Thyroid gland (tissue), 4 donors: ENCODE data around the gene LIG3. TPM values are rescaled to one million over a fixed set of nuclear protein-coding genes. Genes with fewer than 3 reads are reported as not detected.
A peak's percentile ranks its signal among the peaks of the same experiment; 100 is the strongest.

ENCODE experiments used
- DNase-seq, 2 donors: peaks; one replicate each; pipeline ENCODE4 v3.0.0-alpha.2; 2019
- H3K27ac ChIP-seq, 3 donors: fragments of 200-600 bp; sonication (generic); 1 replicate in 2 of 3; 2 replicates in 1 of 3; pipeline ENCODE4 v1.5.1; 2016 to 2019; ENCODE audit warnings: mild to moderate bottlenecking in 1 of 3, moderate library complexity in 1 of 3
- H3K27me3 ChIP-seq: fragments of 200-600 bp; sonication (generic); one replicate; pipeline ENCODE4 v1.5.1; 2019
- H3K36me3 ChIP-seq, 2 donors: fragments of 200-600 bp; sonication (generic); one replicate each; pipeline ENCODE4 v1.5.1; 2016 to 2019
- H3K4me1 ChIP-seq, 2 donors: fragments of 200-600 bp; sonication (generic); one replicate each; pipeline ENCODE4 v1.5.1; 2017 to 2019
- H3K4me3 ChIP-seq, 3 donors: fragments of 200-600 bp; sonication (generic); replicated peaks in 1 of 3; 1 replicate in 2 of 3; 2 replicates in 1 of 3; pipeline ENCODE4 v1.5.1; 2016; ENCODE audit warnings: mild to moderate bottlenecking in 1 of 3
- H3K9me3 ChIP-seq: fragments of 200-600 bp; sonication (generic); one replicate; pipeline ENCODE4 v1.5.1; 2017
- POLR2A ChIP-seq, 2 donors: fragments of 450-650 bp; IDR thresholded peaks; one replicate each; pipeline ENCODE4 v1.6.1; 2017; ENCODE audit warnings: antibody characterized with exemption in 2 of 2, mild to moderate bottlenecking in 2 of 2, moderate library complexity in 1 of 2
- WGBS, 2 donors: methylation state at CpG; one replicate each; pipeline ENCODE4 v1.1.5; 2017; 5-methylcytosine and 5-hydroxymethylcytosine counted together
- intact Hi-C: fragments of 100-400 bp; cut with DNase I; formaldehyde crosslinking; loops from one replicate; pipeline ENCODE4 v1.15.1; 2023
- total RNA-seq, 4 donors: library from RNA; depleted of rRNA; stranded (reverse); fragments of >200 nt; gene quantifications; one replicate each; pipeline ENCODE4 v1.2.3, GENCODE V29; 2016
- TF ChIP-seq, protein P1 (sequence below), 6 experiments: fragments of 200-600 bp in 3 of 6; fragments of 450-650 bp in 3 of 6; sonication (generic) in 3 of 6; IDR thresholded peaks; one replicate each; pipeline ENCODE4 v1.5.1; 2016 to 2019; ENCODE audit warnings: antibody characterized with exemption in 6 of 6, mild to moderate bottlenecking in 2 of 6, inconsistent platforms in 1 of 6, moderate library complexity in 1 of 6

The LIG3 gene
- total RNA-seq, 4 donors from 2014 or later, result 34.5 to 103 (median 46.7) TPM

DNA sequence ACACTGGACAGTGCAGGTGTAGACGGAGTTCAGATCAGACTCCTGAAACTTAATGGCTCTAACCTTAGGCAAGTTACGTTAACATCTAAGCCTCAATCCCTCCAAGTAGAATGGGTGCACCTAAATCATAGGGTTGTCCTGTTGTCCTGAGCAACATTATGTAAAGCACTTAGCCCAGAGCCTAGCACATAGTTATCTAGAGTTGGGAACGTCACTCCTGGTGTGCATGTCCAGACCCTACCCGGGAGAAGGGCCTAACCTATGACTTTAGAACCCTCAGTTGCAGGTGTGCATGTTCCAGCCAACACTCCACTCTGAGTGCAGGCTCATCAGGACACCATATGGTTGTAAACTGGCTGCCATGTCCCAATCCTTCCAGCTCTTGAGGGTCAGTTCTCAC lies 26.0 kb downstream of the LIG3 start:
- no peak overlapping the region for H3K4me3 ChIP-seq
- H3K27me3 ChIP-seq, result no peaks in the 10 kb centered on the region
- intact Hi-C loops, result no loop called here
- H3K27ac ChIP-seq, result peak overlapping the region in 2 of 3 donors; percentile 26 to 56
- no peak for DNase-seq
- TF ChIP-seq, protein P1, sequence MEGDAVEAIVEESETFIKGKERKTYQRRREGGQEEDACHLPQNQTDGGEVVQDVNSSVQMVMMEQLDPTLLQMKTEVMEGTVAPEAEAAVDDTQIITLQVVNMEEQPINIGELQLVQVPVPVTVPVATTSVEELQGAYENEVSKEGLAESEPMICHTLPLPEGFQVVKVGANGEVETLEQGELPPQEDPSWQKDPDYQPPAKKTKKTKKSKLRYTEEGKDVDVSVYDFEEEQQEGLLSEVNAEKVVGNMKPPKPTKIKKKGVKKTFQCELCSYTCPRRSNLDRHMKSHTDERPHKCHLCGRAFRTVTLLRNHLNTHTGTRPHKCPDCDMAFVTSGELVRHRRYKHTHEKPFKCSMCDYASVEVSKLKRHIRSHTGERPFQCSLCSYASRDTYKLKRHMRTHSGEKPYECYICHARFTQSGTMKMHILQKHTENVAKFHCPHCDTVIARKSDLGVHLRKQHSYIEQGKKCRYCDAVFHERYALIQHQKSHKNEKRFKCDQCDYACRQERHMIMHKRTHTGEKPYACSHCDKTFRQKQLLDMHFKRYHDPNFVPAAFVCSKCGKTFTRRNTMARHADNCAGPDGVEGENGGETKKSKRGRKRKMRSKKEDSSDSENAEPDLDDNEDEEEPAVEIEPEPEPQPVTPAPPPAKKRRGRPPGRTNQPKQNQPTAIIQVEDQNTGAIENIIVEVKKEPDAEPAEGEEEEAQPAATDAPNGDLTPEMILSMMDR (IDR thresholded peaks at IDR 0.05), result no peak
- TF ChIP-seq POLR2A (IDR thresholded peaks at IDR 0.05), result no peak
- peaks cover 23 to 32% of the 10 kb centered on the region in 2 donors for H3K4me1 ChIP-seq
- H3K36me3 ChIP-seq, result peaks cover 0 to 14% of the 10 kb centered on the region in 2 donors
- H3K9me3 ChIP-seq, result no peaks in the 10 kb centered on the region
- WGBS, 2 donors, result 93 to 94% methylated on average over 3 to 4 of the region's 4 CpGs

DNA sequence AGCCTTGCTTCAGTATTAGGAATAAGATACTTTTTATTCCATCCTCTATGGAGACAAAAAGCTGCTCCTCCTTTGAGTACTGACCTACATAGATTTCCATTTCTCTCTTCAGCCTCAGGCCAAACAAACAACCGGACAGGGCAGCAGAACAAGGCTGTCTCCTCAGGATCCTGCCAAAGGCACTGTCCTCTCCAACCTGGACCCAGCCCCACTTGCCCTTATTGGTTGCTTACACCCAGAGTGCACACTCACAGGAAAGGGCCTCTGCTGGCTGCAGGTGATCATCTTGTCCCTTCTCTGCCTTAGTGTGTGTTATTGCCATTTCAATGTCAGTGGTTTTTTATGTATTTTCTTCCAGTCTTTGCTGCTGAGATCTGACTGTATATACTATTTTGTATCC lies 26.6 kb downstream of the LIG3 start:
- peak overlapping the region; percentile 2 to 56 (median 26) for H3K27ac ChIP-seq
- no peak for TF ChIP-seq POLR2A (IDR thresholded peaks at IDR 0.05)
- TF ChIP-seq, protein P1 (IDR thresholded peaks at IDR 0.05), result no peak
- H3K36me3 ChIP-seq, result peaks cover 5 to 19% of the 10 kb centered on the region in 2 donors

DNA sequence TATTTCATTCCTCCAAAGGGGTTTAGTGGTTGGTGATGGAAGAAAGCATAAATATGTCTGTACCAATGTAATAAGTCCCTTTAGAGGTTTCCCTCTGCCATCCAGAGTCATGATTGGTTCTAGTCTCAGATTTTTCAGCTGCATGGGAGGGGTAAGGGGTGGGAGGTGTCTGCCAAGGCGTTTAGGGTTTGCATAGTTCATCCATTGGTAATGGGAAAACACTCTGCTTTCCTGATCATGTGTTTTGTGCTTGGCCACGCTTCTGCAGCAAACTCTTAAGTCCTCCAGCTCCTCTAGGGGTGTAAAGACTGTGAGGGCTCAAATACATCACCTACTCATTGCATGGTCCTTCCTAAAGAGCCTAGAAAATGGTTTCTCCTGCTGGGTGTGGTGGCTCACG lies 29.8 kb downstream of the LIG3 start:
- no peaks in the 10 kb centered on the region for H3K9me3 ChIP-seq
- TF ChIP-seq POLR2A (IDR thresholded peaks at IDR 0.05), result no peak
- TF ChIP-seq, protein P1 (IDR thresholded peaks at IDR 0.05), result no peak
- intact Hi-C loops, result no loop called here
- H3K27me3 ChIP-seq, result no peaks in the 10 kb centered on the region
- H3K4me1 ChIP-seq, result peaks cover 0 to 9% of the 10 kb centered on the region in 2 donors
- no peak for DNase-seq
- WGBS, 2 donors, result 80 to 90% methylated on average over 3 of the region's 3 CpGs
- peaks cover 13 to 30% of the 10 kb centered on the region in 2 donors for H3K36me3 ChIP-seq
- H3K4me3 ChIP-seq, result no peak overlapping the region
- peak overlapping the region in 2 of 3 donors; percentile 2 to 60 for H3K27ac ChIP-seq

More for the DNA sequence above, 26.6 kb downstream of the LIG3 start:
- Histone ChIP-seq H3K27me3 (no peaks in the 10 kb centered on the region), H3K4me3 (no peak overlapping the region), H3K9me3 (no peaks in the 10 kb centered on the region), H3K4me1 (peaks cover 17 to 26% of the 10 kb centered on the region in 2 donors)
- DNase-seq, result no peak
- 77 to 96% methylated on average over 1 of the region's 1 CpG for WGBS, 2 donors
- intact Hi-C loops, result no loop called here

DNA sequence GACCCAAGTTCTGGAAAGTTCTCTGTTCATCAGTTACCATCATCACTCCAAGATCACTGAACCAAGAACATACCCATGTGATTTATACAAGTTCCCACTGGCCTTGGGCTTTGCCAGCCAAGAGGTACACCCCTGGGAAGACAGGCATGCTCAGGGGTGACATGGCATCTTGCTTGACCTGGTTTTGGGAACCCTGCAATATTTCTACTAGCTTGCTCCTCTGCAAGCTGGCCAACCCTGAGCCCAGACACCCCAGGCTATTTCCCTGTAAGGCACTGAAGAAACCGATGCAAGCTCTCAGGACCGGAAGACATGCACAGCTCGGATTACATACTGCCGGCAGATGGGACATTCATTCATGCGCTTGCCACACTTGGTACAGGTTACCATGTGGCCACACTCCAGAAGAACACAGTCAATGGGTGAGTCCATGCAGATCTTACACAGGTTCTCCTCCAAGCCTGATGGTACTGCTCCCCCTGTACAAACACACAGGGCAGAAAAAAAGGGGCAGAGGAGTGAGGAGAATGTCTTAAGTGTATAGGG lies 31.4 kb downstream of the LIG3 start:
- DNase-seq, result no peak
- no peak for TF ChIP-seq POLR2A (IDR thresholded peaks at IDR 0.05)
- TF ChIP-seq, protein P1 (IDR thresholded peaks at IDR 0.05), result no peak
- WGBS, 2 donors, result 64 to 65% methylated on average over 5 of the region's 5 CpGs
- peak overlapping the region in 2 of 3 donors; percentile 26 to 36 for H3K27ac ChIP-seq
- no peaks in the 10 kb centered on the region for H3K27me3 ChIP-seq
- peaks cover 10 to 24% of the 10 kb centered on the region in 2 donors for H3K4me1 ChIP-seq
- peaks cover 21 to 26% of the 10 kb centered on the region in 2 donors for H3K36me3 ChIP-seq
- no peak overlapping the region for H3K4me3 ChIP-seq
- H3K9me3 ChIP-seq, result no peaks in the 10 kb centered on the region
- intact Hi-C loops, result no loop called here

DNA sequence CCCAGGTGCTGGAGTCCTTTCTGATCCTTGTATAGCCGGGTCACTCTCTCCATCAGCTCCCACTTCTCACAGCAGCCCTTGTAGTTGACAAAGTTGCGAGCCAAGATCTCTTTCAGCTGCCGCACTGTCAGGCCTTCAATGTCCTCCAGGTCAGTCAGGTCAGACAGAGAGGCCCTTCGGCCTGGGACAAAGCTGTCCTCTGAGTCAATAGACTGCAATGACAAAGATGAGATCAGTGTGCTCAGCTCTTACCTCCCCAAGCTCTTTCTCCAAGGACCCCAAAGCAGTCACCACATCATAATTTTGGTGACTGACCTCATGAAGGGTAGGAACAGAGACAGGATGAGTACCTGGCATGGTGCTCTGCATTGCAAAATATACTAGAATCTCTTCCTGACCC lies 36.1 kb downstream of the LIG3 start:
- DNase-seq, result no peak
- WGBS, 2 donors, result 89 to 94% methylated on average over 4 of the region's 4 CpGs
- no peak overlapping the region for H3K4me3 ChIP-seq
- H3K4me1 ChIP-seq, result peaks cover 51 to 61% of the 10 kb centered on the region in 2 donors
- H3K9me3 ChIP-seq, result no peaks in the 10 kb centered on the region
- H3K36me3 ChIP-seq, result peaks cover 16 to 21% of the 10 kb centered on the region in 2 donors
- intact Hi-C loops, result no loop called here
- no peak for TF ChIP-seq POLR2A (IDR thresholded peaks at IDR 0.05)
- TF ChIP-seq, protein P1 (IDR thresholded peaks at IDR 0.05), result no peak
- peak overlapping the region; percentile 90 to 98 (median 93) for H3K27ac ChIP-seq
- H3K27me3 ChIP-seq, result no peaks in the 10 kb centered on the region
